PC-3 (cell line): ENCODE measurements around the gene GRIN3A. TPM values are rescaled to one million over a fixed set of nuclear protein-coding genes. Genes with fewer than 3 reads are reported as not detected.

ENCODE experiments used
- ATAC-seq: fragments of 200-7000 bp; cut with Tn5 transposase; 2 replicates; pipeline ENCODE4 v1.9.1; 2020; ENCODE audit warnings: mild to moderate bottlenecking, moderate library complexity
- BruUV-seq: library from RNA; stranded (reverse); fragments of 400-500 nt; replicated peaks from 2 replicates; lab custom pipeline; 2021; lab: Mats Ljungman, UMichigan
- CTCF ChIA-PET: fragments of 300-600 bp; sonication (Branson Sonifier 250); formaldehyde crosslinking; loops from one replicate; lab custom pipeline; 2022; ENCODE audit warnings: antibody characterized with exemption; lab: Charles Lee
- POLR2A ChIA-PET: fragments of 300-600 bp; sonication (Branson Sonifier 250); formaldehyde crosslinking; loops from one replicate; lab custom pipeline; 2022; ENCODE audit warnings: antibody characterized with exemption; ENCODE audit not compliant: unreplicated experiment; lab: Charles Lee
- DNase-seq: peaks from one replicate; pipeline ENCODE4 v3.0.0-alpha.2; 2015
- H2AFZ ChIP-seq: fragments of 300-600 bp; sonication (generic); 2 replicates; pipeline ENCODE4 v1.6.0; 2016; ENCODE audit warnings: antibody characterized with exemption, low read length
- H3F3A ChIP-seq: fragments of 300-600 bp; sonication (generic); one replicate; pipeline ENCODE4 v1.6.0; 2017; ENCODE audit warnings: antibody characterized with exemption, low read length, control low read depth, mild to moderate bottlenecking; ENCODE audit not compliant: unreplicated experiment
- H3K27ac ChIP-seq: fragments of 300-600 bp; sonication (generic); 2 replicates; pipeline ENCODE4 v1.5.1; 2016; ENCODE audit warnings: mild to moderate bottlenecking, low read length
- H3K27me3 ChIP-seq: fragments of 300-600 bp; sonication (generic); 2 replicates; pipeline ENCODE4 v1.6.1; 2016; ENCODE audit warnings: low read length, mixed read lengths
- H3K36me3 ChIP-seq: fragments of 300-600 bp; sonication (generic); 2 replicates; pipeline ENCODE4 v1.6.1; 2016; ENCODE audit warnings: low read depth, mixed run types, low read length, mixed read lengths
- H3K4me1 ChIP-seq: fragments of 300-600 bp; sonication (generic); 2 replicates; pipeline ENCODE4 v1.5.1; 2016; ENCODE audit warnings: low read length; ENCODE audit not compliant: insufficient read depth
- H3K4me2 ChIP-seq: fragments of 300-600 bp; sonication (generic); 2 replicates; pipeline ENCODE4 v1.6.0; 2016; ENCODE audit warnings: low read length
- H3K4me3 ChIP-seq: fragments of 300-600 bp; sonication (generic); 2 replicates; pipeline ENCODE4 v1.5.1; 2016; ENCODE audit warnings: mild to moderate bottlenecking, low read length, mixed read lengths
- H3K79me2 ChIP-seq: fragments of 300-600 bp; sonication (generic); 2 replicates; pipeline ENCODE4 v1.6.1; 2017; ENCODE audit warnings: low read length, mixed read lengths
- H3K9ac ChIP-seq: fragments of 300-600 bp; sonication (generic); 2 replicates; pipeline ENCODE4 v1.6.0; 2016; ENCODE audit warnings: mild to moderate bottlenecking, low read length
- H3K9me2 ChIP-seq: fragments of 300-600 bp; sonication (generic); replicated peaks from 2 replicates; pipeline ENCODE4 v1.6.1; 2016; ENCODE audit warnings: mixed run types, low read length, mixed read lengths
- H3K9me3 ChIP-seq: fragments of 300-600 bp; sonication (generic); 2 replicates; pipeline ENCODE4 v1.6.1; 2016; ENCODE audit warnings: low read length, mixed read lengths
- H4K20me1 ChIP-seq: fragments of 300-600 bp; sonication (generic); 2 replicates; pipeline ENCODE4 v1.6.1; 2016; ENCODE audit warnings: low read length, mixed read lengths
- EZH2 ChIP-seq: fragments of 300-600 bp; sonication (generic); IDR thresholded peaks from one replicate; pipeline ENCODE4 v1.6.1; 2017; ENCODE audit warnings: antibody characterized with exemption, mild to moderate bottlenecking, low read length; ENCODE audit not compliant: unreplicated experiment
- EZH2phosphoT487 ChIP-seq: fragments of 300-600 bp; sonication (generic); IDR thresholded peaks from 2 replicates; pipeline ENCODE4 v1.6.1; 2018; ENCODE audit warnings: mild to moderate bottlenecking, antibody characterized with exemption, low read length, borderline replicate concordance
- intact Hi-C: fragments of 100-400 bp; cut with micrococcal nuclease; formaldehyde crosslinking; loops from 2 replicates; pipeline ENCODE4 v1.9.0; 2023
- total RNA-seq: library from RNA; depleted of rRNA; stranded (reverse); fragments of >200 nt; gene quantifications from 2 replicates; pipeline ENCODE4 v1.2.3, GENCODE V29; 2014
- TF ChIP-seq, protein P1 (sequence below): fragments of 300-600 bp; sonication (generic); conservative IDR thresholded peaks from 2 replicates; pipeline ENCODE4 v1.5.1; 2017; ENCODE audit warnings: antibody characterized with exemption, low read depth, mild to moderate bottlenecking, low read length

Gene GRIN3A
- total RNA-seq, 1 experiment from 2014 or later = not detected

DNA sequence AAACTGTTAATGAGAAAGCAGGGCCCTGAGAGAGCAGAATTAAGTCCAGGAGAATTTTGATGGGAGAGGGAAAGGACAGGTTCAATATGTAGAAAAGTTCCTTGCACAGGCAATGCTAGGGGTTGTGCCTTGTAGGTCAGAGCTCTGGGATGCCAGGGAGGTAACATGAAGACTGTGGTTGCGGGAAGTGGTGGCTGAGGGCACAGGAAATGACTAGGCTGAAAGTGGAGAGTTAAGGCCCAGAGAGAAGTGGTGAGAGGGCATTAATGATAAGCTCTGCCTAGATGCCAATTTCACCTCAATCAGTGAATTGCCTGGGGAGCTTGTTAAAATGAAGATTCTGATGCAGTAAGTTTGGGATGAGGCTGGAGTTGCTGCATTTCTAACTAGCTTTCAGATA is 112.2 kb downstream of the GRIN3A start:
- H3F3A ChIP-seq = no peaks in the 10 kb centered on the region
- no peak overlapping the region for H2AFZ ChIP-seq
- CTCF ChIA-PET = no interaction called here
- no TSS peak for BruUV-seq
- TF ChIP-seq, protein P1, sequence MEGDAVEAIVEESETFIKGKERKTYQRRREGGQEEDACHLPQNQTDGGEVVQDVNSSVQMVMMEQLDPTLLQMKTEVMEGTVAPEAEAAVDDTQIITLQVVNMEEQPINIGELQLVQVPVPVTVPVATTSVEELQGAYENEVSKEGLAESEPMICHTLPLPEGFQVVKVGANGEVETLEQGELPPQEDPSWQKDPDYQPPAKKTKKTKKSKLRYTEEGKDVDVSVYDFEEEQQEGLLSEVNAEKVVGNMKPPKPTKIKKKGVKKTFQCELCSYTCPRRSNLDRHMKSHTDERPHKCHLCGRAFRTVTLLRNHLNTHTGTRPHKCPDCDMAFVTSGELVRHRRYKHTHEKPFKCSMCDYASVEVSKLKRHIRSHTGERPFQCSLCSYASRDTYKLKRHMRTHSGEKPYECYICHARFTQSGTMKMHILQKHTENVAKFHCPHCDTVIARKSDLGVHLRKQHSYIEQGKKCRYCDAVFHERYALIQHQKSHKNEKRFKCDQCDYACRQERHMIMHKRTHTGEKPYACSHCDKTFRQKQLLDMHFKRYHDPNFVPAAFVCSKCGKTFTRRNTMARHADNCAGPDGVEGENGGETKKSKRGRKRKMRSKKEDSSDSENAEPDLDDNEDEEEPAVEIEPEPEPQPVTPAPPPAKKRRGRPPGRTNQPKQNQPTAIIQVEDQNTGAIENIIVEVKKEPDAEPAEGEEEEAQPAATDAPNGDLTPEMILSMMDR = no peak
- no peak for TF ChIP-seq EZH2phosphoT487
- POLR2A ChIA-PET = no interaction called here
- no peaks in the 10 kb centered on the region for H3K9me3 ChIP-seq
- no peak for ATAC-seq
- no peaks in the 10 kb centered on the region for H3K27me3 ChIP-seq
- H3K9me2 ChIP-seq = no peaks in the 10 kb centered on the region
- no peaks in the 10 kb centered on the region for H4K20me1 ChIP-seq
- no peak overlapping the region for H3K9ac ChIP-seq
- DNase-seq = no peak
- intact Hi-C loops = no loop called here
- H3K27ac ChIP-seq = no peak overlapping the region
- H3K4me2 ChIP-seq = no peak overlapping the region
- H3K4me3 ChIP-seq = no peak overlapping the region
- no peaks in the 10 kb centered on the region for H3K4me1 ChIP-seq
- H3K36me3 ChIP-seq = no peaks in the 10 kb centered on the region
- no peaks in the 10 kb centered on the region for H3K79me2 ChIP-seq

DNA sequence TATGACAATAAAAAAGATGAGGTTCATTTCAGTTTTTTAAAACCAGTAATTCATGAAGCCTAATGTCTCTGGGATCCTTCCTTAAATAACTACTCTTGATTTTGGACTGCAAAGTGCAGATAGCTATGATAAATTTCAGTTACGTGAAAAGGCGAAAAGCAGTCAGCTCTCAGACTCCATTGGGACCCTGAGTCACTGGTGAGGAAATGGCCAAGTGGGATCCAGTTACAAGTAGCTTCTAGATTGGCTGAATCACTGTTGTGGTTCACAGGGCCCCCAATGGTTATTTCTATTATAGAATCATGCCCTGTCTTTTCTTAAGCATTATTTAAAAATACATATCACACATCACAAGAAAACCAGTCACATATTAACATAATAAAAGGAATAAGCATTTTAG is 112.6 kb downstream of the GRIN3A start:
- H3K36me3 ChIP-seq = no peaks in the 10 kb centered on the region
- no peaks in the 10 kb centered on the region for H3K9me2 ChIP-seq
- no peak overlapping the region for H3K27ac ChIP-seq
- H3K9ac ChIP-seq = no peak overlapping the region
- no peak for TF ChIP-seq EZH2phosphoT487
- no peak for TF ChIP-seq EZH2
- TF ChIP-seq, protein P1 = no peak
- ATAC-seq = no peak
- no peaks in the 10 kb centered on the region for H3K27me3 ChIP-seq
- CTCF ChIA-PET = no interaction called here
- H3F3A ChIP-seq = no peaks in the 10 kb centered on the region
- H2AFZ ChIP-seq = no peak overlapping the region
- H3K9me3 ChIP-seq = no peaks in the 10 kb centered on the region
- H3K79me2 ChIP-seq = no peaks in the 10 kb centered on the region
- intact Hi-C loops = no loop called here
- no TSS peak for BruUV-seq
- POLR2A ChIA-PET = interaction anchor here (0.6 kb wide), 1 partner anchor 429 kb away, joined by 4 read pairs; no protein-coding TSS in a partner anchor
- no peak overlapping the region for H3K4me2 ChIP-seq
- no peak overlapping the region for H3K4me3 ChIP-seq
- H3K4me1 ChIP-seq = no peaks in the 10 kb centered on the region
- no peak for DNase-seq
- no peaks in the 10 kb centered on the region for H4K20me1 ChIP-seq

- Histone ChIP-seq H3K27me3 (no peaks in the 10 kb centered on the region), H2AFZ (no peak overlapping the region), H3K9me2 (no peaks in the 10 kb centered on the region), H3K79me2 (no peaks in the 10 kb centered on the region), H3K27ac (no peak overlapping the region), H3K36me3 (no peaks in the 10 kb centered on the region), H3K9me3 (no peaks in the 10 kb centered on the region), H3K4me1 (no peaks in the 10 kb centered on the region), H4K20me1 (no peaks in the 10 kb centered on the region), H3K9ac (no peak overlapping the region), H3K4me3 (no peak overlapping the region), H3F3A (no peaks in the 10 kb centered on the region), H3K4me2 (no peak overlapping the region)
- DNase-seq = no peak
- POLR2A ChIA-PET = no interaction called here
- intact Hi-C loops = no loop called here
- CTCF ChIA-PET = no interaction called here
- BruUV-seq = no TSS peak
- ATAC-seq = no peak
- TF ChIP-seq EZH2 = no peak
- no peak for TF ChIP-seq EZH2phosphoT487
- TF ChIP-seq, protein P1 = no peak
Observed at GRCh38 chr9:101620452-101620851, 118.0 kb downstream of the GRIN3A start.
